ENCODE data around the gene CXorf65.

- TF ChIP-seq, protein P1, sequence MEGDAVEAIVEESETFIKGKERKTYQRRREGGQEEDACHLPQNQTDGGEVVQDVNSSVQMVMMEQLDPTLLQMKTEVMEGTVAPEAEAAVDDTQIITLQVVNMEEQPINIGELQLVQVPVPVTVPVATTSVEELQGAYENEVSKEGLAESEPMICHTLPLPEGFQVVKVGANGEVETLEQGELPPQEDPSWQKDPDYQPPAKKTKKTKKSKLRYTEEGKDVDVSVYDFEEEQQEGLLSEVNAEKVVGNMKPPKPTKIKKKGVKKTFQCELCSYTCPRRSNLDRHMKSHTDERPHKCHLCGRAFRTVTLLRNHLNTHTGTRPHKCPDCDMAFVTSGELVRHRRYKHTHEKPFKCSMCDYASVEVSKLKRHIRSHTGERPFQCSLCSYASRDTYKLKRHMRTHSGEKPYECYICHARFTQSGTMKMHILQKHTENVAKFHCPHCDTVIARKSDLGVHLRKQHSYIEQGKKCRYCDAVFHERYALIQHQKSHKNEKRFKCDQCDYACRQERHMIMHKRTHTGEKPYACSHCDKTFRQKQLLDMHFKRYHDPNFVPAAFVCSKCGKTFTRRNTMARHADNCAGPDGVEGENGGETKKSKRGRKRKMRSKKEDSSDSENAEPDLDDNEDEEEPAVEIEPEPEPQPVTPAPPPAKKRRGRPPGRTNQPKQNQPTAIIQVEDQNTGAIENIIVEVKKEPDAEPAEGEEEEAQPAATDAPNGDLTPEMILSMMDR (IDR thresholded peaks at IDR 0.05) = no peak
- no peak for TF ChIP-seq POLR2A (IDR thresholded peaks at IDR 0.05)
These were observed 12.5 kb upstream of the CXorf65 start for GRCh38 chrX:71118985-71119535.
